ENCODE results near the gene DDX41. TPM values are rescaled to one million over a fixed set of nuclear protein-coding genes. Genes with fewer than 3 reads are reported as not detected.
"Not testable (repeated sequence)": the region's sequence is repeated elsewhere in the genome, so short reads cannot be mapped to it uniquely, and the experiment has no call there.

DDX41 gene
- polyA plus RNA-seq, 3 donors, result 84.2 to 112 (median 107) TPM

- DNase-seq (ENCODE audit: extremely low read depth in 1 of 11, low read depth in 9 of 11, low spot score in 4 of 11), result no peak
Measured at GRCh38 chr5:177492841-177493240, 23.9 kb downstream of the DDX41 start.

DNA sequence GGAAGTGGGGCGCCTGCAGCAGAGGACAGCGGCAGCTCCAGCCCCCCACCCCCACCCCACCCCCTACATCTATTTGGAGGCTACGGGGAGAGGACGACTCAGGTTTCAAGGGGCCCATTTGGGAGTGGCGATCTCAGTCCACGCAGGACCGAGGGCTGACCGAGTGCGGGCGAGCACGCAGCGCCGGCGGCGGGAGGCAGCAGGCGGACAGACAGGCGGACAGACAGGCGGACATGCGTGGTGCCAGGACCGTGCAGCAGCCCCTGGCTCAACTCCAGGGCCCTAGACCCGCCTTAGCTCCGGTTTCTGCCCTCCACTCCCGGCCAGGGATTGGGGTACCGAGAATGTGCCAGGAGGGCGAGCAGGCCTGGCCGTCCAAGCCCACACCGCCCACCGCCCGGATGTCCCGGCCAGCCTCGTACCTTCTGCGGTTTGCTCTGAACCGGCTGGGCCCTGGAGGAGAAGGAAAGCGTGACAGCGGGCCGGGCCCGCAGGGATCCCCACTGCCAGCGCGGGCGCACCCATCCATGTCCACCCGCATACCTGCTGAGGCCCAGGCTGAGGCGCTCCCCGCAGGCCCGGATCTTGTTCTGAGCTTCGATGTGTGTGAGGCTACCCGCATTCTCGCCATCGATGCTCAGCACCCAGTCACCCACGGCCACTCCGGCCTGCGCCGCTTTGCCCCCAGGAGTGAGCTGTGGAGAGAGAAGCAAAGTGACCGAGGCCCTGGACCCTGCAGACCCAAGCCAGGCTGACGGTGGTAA lies 24.6 kb downstream of the DDX41 start:
- no peak for DNase-seq (ENCODE audit: extremely low read depth in 1 of 11, low read depth in 9 of 11, low spot score in 4 of 11)

DNA sequence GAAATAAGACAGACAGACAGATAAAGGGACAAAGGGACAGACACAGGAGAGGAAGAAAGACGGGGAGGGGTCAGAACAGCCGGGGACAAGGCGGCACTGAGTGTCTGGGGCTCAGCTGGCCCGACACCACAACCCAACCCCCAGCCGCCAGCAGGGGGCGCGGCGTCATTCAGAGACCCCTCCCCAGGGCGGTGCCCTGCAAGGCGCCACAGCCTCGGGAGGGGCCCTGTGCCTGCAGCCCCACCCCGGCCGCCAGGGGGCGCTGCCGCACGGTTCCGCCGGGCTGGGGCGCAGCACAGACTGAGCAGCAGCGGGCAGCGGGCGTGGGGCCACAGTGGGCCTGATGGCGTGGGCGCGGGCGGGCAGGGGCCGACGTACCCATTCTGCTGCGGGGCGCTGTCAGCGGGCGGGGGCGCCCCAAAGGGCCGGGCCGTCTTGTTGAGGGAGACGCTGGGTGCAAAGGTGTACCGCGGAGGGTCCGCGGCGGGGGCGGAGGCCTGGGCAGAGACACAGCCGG lies 25.3 kb downstream of the DDX41 start:
- no peak for DNase-seq (ENCODE audit: extremely low read depth in 1 of 11, low read depth in 9 of 11, low spot score in 4 of 11)

GRCh38 chr5:177490992-177491391 lies 25.8 kb downstream of the DDX41 start:
- DNase-seq (ENCODE audit: extremely low read depth in 1 of 11, low read depth in 9 of 11, low spot score in 4 of 11), result no peak

GRCh38 chr5:177490311-177490991 lies 26.3 kb downstream of the DDX41 start:
- DNase-seq (ENCODE audit: extremely low read depth in 1 of 11, low read depth in 9 of 11, low spot score in 4 of 11), result no peak

- no peak for DNase-seq (ENCODE audit: extremely low read depth in 1 of 11, low read depth in 9 of 11, low spot score in 4 of 11)
Measured at GRCh38 chr5:177489119-177489716, 27.5 kb downstream of the DDX41 start.

- DNase-seq (ENCODE audit: extremely low read depth in 1 of 11, low read depth in 9 of 11, low spot score in 4 of 11), result no peak
Measured at GRCh38 chr5:177487975-177488374, 28.8 kb downstream of the DDX41 start.

- no peak for DNase-seq (ENCODE audit: extremely low read depth in 1 of 11, low read depth in 9 of 11, low spot score in 4 of 11)
Measured at GRCh38 chr5:177487144-177487543, 29.6 kb downstream of the DDX41 start.

GRCh38 chr5:177486256-177486655 lies 30.5 kb downstream of the DDX41 start:
- no peak for DNase-seq (ENCODE audit: extremely low read depth in 1 of 11, low read depth in 9 of 11, low spot score in 4 of 11)

DNA sequence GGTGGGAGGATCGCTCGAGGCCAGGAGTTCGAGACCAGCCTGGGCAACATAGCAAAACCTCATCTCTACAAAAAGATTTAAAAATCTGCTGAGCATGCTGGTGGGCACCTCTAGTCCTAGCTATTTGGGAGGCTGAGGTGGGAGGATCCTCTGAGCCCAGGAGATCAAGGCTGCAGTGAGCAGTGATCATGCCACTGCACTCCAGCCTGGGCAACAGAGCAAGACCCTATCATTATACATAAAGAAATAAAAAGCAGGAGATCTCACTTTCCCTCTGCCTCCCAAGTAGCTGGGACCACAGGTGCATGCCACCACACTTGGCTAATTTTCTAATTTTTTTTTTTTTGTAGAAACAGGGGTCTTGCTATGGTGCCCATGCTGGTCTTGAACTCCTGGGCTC lies 31.0 kb downstream of the DDX41 start:
- not testable (repeated sequence) for DNase-seq (ENCODE audit: extremely low read depth in 1 of 11, low read depth in 9 of 11, low spot score in 4 of 11)

GRCh38 chr5:177484902-177485549 lies 31.7 kb downstream of the DDX41 start:
- DNase-seq (ENCODE audit: extremely low read depth in 1 of 11, low read depth in 9 of 11, low spot score in 4 of 11), result no peak

DNA sequence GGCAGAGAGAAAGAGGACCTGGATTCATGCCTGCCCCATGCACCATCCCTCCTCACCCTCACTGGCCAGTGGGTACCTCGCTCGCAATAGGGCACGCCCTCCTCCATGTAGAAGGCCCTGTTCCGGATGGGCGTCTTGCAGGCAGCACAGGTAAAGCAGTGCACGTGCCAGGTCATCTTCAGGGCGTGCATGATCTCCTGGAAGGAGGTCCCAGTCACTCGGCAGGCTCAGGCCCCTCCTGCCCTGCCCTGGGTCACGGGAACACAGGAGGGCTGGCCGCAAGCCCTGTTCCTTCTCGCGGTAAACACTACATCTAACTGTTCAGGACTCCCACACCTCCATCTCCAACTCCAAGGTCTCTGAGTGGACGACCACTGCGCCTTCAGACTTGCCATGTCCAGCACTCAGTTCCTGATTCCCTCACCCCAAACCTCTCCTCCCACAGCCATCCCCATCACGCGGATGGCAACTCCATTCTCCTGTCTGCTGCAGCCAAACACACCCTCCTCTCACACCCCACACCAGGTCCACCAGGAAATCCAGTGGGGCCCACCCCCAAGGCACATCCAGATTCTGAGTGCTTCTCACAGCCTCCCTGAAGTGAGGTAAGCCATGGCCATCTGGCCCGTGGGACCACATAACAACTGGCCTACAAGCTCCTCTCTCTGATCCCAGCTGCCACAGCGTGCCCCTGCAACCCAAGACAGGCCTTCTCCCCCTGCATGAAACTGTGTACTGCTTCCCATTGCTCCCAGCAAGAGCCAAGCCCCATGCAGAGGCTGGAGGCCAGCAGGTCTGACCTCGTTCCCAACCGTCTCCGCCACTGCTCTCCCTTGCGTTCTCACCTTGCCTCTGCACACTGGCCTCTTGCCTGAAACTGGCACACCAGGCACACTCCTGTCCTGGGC lies 32.5 kb downstream of the DDX41 start:
- DNase-seq (ENCODE audit: extremely low read depth in 1 of 11, low read depth in 9 of 11, low spot score in 4 of 11), result no peak

- no peak for DNase-seq (ENCODE audit: extremely low read depth in 1 of 11, low read depth in 9 of 11, low spot score in 4 of 11)
Measured at GRCh38 chr5:177483042-177483441, 33.7 kb downstream of the DDX41 start.

DNA sequence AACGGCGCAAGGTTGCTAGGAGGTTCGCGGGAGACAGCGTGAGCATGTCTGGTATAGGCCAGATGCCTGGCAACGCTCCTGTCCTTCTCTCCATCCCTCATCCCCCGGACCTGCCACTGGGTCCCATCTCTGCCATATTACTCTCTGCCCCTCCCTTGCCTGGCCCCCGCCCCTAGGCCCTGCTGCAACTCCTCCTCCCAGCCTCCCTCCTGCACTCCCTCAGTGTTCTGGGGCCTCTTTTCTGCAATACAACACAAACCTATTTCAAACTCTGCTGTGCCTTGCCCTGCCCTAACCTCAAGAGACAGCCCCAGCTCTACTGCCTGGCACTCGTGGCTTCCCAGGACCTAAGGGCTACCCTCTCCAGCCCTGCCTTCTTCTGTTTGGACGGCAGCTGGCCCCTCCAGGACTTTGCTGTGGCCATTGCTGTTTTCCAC lies 34.4 kb downstream of the DDX41 start:
- DNase-seq (ENCODE audit: extremely low read depth in 1 of 11, low read depth in 9 of 11, low spot score in 4 of 11), result no peak

- peak in 2 of 11 donors; percentile 48 to 55 for DNase-seq (ENCODE audit: extremely low read depth in 1 of 11, low read depth in 9 of 11, low spot score in 4 of 11)
Measured at GRCh38 chr5:177479774-177480173, 37.0 kb downstream of the DDX41 start.

GRCh38 chr5:177478711-177479646 lies 37.8 kb downstream of the DDX41 start:
- DNase-seq (ENCODE audit: extremely low read depth in 1 of 11, low read depth in 9 of 11, low spot score in 4 of 11), result no peak

GRCh38 chr5:177477701-177478477 lies 38.9 kb downstream of the DDX41 start:
- no peak for DNase-seq (ENCODE audit: extremely low read depth in 1 of 11, low read depth in 9 of 11, low spot score in 4 of 11)
